WTC11 (cell line): ENCODE measurements around the gene RAPSN.

ENCODE experiments used
- CREB1 ChIP-seq: sonication (generic); formaldehyde crosslinking; IDR thresholded peaks from 2 replicates; pipeline ENCODE4 v1.8.0; 2023; ENCODE audit warnings: mild to moderate bottlenecking, missing genetic modification reagents
- ETV6 ChIP-seq: sonication (generic); formaldehyde crosslinking; IDR thresholded peaks from 2 replicates; pipeline ENCODE4 v1.8.1; 2022; ENCODE audit warnings: mild to moderate bottlenecking, missing genetic modification reagents
- FOXK1 ChIP-seq: sonication (generic); formaldehyde crosslinking; IDR thresholded peaks from 2 replicates; pipeline ENCODE4 v1.8.0; 2022; ENCODE audit warnings: mild to moderate bottlenecking, moderate library complexity, missing genetic modification reagents
- TEAD4 ChIP-seq: sonication (generic); formaldehyde crosslinking; IDR thresholded peaks from 2 replicates; pipeline ENCODE4 v1.8.0; 2022; ENCODE audit warnings: mild to moderate bottlenecking, missing genetic modification reagents
- ZNF121 ChIP-seq: sonication (generic); formaldehyde crosslinking; IDR thresholded peaks from 2 replicates; pipeline ENCODE4 v1.8.0; 2023; ENCODE audit warnings: missing genetic modification reagents
- TF ChIP-seq, protein P1 (sequence below): sonication (generic); formaldehyde crosslinking; IDR thresholded peaks from 2 replicates; pipeline ENCODE4 v1.8.0; 2022; ENCODE audit warnings: mild to moderate bottlenecking, missing genetic modification reagents
- TF ChIP-seq, protein P2 (sequence below): fragments of 200-600 bp; IDR thresholded peaks from 2 replicates; pipeline ENCODE4 v1.8.0; 2022; ENCODE audit warnings: antibody characterized with exemption
- TF ChIP-seq, protein P3 (sequence below): sonication (generic); formaldehyde crosslinking; IDR thresholded peaks from 2 replicates; pipeline ENCODE4 v1.8.1; 2023; ENCODE audit warnings: mild to moderate bottlenecking, missing genetic modification reagents, borderline replicate concordance
- TF ChIP-seq, protein P4 (sequence below): sonication (generic); formaldehyde crosslinking; IDR thresholded peaks from 2 replicates; pipeline ENCODE4 v1.8.0; 2022; ENCODE audit warnings: mild to moderate bottlenecking, missing genetic modification reagents
- TF ChIP-seq, protein P5 (sequence below): sonication (generic); formaldehyde crosslinking; IDR thresholded peaks from 2 replicates; pipeline ENCODE4 v1.8.1; 2022; ENCODE audit warnings: mild to moderate bottlenecking, missing genetic modification reagents, moderate library complexity, borderline replicate concordance
- TF ChIP-seq, protein P6 (sequence below): sonication (generic); formaldehyde crosslinking; IDR thresholded peaks from 2 replicates; pipeline ENCODE4 v1.8.1; 2022; ENCODE audit warnings: low read depth, missing genetic modification reagents, borderline replicate concordance
- TF ChIP-seq, protein P7 (sequence below): sonication (generic); formaldehyde crosslinking; IDR thresholded peaks from 2 replicates; pipeline ENCODE4 v1.8.1; 2023; ENCODE audit warnings: mild to moderate bottlenecking, missing genetic modification reagents

DNA sequence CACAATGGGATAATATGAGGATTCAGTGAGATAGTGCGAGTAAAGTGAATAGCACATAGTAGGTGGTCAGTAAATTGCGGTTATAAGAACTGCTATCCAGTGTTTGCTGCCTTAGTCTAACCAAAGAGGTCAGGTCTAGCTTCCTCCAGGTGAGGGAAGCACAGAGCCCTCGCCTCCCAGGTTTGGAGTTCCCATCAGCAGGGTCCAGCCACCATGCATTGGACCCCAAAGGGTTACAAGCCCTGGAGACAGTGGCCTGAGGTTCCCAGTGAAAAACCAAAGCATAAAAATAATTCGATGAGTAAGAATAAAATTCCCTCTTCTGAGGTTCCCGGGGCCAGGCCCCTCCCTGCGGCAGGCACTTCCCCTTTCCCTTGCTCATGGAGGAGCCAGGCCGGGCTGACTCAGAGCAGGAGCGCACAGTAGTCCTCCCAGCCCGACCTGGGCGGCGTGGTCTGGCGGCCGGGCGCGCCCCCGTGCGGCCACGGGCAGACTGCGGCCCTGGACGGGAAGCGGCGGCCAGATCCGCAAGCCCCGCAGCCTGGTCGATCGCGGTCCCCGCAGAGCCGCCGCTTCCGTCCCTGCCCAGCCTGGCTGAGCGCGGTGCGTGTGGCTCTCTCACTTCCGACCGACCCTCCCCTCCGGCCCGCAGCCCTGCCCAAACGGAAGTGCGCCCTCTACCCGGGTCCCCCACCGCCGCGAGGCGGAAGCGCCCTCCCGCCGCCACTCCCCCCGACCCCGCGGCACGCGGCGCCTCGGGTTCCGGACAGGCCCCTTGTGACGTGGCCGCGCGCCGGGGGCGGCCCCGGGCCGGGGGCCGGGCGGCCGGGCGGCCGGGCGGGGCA lies 41.0 kb downstream of the RAPSN start, which contains the start of gene SLC39A13:
- TF ChIP-seq, protein P1, sequence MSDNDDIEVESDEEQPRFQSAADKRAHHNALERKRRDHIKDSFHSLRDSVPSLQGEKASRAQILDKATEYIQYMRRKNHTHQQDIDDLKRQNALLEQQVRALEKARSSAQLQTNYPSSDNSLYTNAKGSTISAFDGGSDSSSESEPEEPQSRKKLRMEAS: peak; percentile 46; the same call in 1 of the 2 replicates
- TF ChIP-seq, protein P2, sequence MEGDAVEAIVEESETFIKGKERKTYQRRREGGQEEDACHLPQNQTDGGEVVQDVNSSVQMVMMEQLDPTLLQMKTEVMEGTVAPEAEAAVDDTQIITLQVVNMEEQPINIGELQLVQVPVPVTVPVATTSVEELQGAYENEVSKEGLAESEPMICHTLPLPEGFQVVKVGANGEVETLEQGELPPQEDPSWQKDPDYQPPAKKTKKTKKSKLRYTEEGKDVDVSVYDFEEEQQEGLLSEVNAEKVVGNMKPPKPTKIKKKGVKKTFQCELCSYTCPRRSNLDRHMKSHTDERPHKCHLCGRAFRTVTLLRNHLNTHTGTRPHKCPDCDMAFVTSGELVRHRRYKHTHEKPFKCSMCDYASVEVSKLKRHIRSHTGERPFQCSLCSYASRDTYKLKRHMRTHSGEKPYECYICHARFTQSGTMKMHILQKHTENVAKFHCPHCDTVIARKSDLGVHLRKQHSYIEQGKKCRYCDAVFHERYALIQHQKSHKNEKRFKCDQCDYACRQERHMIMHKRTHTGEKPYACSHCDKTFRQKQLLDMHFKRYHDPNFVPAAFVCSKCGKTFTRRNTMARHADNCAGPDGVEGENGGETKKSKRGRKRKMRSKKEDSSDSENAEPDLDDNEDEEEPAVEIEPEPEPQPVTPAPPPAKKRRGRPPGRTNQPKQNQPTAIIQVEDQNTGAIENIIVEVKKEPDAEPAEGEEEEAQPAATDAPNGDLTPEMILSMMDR: peak; percentile 71
- TF ChIP-seq, protein P3, sequence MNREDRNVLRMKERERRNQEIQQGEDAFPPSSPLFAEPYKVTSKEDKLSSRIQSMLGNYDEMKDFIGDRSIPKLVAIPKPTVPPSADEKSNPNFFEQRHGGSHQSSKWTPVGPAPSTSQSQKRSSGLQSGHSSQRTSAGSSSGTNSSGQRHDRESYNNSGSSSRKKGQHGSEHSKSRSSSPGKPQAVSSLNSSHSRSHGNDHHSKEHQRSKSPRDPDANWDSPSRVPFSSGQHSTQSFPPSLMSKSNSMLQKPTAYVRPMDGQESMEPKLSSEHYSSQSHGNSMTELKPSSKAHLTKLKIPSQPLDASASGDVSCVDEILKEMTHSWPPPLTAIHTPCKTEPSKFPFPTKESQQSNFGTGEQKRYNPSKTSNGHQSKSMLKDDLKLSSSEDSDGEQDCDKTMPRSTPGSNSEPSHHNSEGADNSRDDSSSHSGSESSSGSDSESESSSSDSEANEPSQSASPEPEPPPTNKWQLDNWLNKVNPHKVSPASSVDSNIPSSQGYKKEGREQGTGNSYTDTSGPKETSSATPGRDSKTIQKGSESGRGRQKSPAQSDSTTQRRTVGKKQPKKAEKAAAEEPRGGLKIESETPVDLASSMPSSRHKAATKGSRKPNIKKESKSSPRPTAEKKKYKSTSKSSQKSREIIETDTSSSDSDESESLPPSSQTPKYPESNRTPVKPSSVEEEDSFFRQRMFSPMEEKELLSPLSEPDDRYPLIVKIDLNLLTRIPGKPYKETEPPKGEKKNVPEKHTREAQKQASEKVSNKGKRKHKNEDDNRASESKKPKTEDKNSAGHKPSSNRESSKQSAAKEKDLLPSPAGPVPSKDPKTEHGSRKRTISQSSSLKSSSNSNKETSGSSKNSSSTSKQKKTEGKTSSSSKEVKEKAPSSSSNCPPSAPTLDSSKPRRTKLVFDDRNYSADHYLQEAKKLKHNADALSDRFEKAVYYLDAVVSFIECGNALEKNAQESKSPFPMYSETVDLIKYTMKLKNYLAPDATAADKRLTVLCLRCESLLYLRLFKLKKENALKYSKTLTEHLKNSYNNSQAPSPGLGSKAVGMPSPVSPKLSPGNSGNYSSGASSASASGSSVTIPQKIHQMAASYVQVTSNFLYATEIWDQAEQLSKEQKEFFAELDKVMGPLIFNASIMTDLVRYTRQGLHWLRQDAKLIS (CRISPR knock-in tag): no peak
- TF ChIP-seq ETV6 (CRISPR knock-in tag): peak; percentile 60; the same call in 1 of the 2 replicates
- TF ChIP-seq, protein P4, sequence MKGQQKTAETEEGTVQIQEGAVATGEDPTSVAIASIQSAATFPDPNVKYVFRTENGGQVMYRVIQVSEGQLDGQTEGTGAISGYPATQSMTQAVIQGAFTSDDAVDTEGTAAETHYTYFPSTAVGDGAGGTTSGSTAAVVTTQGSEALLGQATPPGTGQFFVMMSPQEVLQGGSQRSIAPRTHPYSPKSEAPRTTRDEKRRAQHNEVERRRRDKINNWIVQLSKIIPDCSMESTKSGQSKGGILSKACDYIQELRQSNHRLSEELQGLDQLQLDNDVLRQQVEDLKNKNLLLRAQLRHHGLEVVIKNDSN (CRISPR knock-in tag): no peak
- TF ChIP-seq, protein P5, sequence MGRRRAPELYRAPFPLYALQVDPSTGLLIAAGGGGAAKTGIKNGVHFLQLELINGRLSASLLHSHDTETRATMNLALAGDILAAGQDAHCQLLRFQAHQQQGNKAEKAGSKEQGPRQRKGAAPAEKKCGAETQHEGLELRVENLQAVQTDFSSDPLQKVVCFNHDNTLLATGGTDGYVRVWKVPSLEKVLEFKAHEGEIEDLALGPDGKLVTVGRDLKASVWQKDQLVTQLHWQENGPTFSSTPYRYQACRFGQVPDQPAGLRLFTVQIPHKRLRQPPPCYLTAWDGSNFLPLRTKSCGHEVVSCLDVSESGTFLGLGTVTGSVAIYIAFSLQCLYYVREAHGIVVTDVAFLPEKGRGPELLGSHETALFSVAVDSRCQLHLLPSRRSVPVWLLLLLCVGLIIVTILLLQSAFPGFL (CRISPR knock-in tag): no peak
- TF ChIP-seq FOXK1 (CRISPR knock-in tag): peak; percentile 83
- TF ChIP-seq, protein P6, sequence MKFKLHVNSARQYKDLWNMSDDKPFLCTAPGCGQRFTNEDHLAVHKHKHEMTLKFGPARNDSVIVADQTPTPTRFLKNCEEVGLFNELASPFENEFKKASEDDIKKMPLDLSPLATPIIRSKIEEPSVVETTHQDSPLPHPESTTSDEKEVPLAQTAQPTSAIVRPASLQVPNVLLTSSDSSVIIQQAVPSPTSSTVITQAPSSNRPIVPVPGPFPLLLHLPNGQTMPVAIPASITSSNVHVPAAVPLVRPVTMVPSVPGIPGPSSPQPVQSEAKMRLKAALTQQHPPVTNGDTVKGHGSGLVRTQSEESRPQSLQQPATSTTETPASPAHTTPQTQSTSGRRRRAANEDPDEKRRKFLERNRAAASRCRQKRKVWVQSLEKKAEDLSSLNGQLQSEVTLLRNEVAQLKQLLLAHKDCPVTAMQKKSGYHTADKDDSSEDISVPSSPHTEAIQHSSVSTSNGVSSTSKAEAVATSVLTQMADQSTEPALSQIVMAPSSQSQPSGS (CRISPR knock-in tag): no peak
- no peak for TF ChIP-seq ZNF121 (CRISPR knock-in tag)
- TF ChIP-seq, protein P7, sequence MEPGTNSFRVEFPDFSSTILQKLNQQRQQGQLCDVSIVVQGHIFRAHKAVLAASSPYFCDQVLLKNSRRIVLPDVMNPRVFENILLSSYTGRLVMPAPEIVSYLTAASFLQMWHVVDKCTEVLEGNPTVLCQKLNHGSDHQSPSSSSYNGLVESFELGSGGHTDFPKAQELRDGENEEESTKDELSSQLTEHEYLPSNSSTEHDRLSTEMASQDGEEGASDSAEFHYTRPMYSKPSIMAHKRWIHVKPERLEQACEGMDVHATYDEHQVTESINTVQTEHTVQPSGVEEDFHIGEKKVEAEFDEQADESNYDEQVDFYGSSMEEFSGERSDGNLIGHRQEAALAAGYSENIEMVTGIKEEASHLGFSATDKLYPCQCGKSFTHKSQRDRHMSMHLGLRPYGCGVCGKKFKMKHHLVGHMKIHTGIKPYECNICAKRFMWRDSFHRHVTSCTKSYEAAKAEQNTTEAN (CRISPR knock-in tag): 0 out of 2 replicates have a peak, but pooled peaks have one; percentile 76
- TF ChIP-seq CREB1 (CRISPR knock-in tag): no peak
- TF ChIP-seq TEAD4 (CRISPR knock-in tag): no peak
